GM19463 (cell line): ENCODE results near the gene RGS8.

Experiments used
- ATAC-seq: cut with Tn5 transposase; IDR thresholded peaks from one replicate; pipeline ENCODE4 v1.9.1; 2021; ENCODE audit warnings: mild to moderate bottlenecking, moderate library complexity; ENCODE audit not compliant: unreplicated experiment

Gene RGS8

DNA sequence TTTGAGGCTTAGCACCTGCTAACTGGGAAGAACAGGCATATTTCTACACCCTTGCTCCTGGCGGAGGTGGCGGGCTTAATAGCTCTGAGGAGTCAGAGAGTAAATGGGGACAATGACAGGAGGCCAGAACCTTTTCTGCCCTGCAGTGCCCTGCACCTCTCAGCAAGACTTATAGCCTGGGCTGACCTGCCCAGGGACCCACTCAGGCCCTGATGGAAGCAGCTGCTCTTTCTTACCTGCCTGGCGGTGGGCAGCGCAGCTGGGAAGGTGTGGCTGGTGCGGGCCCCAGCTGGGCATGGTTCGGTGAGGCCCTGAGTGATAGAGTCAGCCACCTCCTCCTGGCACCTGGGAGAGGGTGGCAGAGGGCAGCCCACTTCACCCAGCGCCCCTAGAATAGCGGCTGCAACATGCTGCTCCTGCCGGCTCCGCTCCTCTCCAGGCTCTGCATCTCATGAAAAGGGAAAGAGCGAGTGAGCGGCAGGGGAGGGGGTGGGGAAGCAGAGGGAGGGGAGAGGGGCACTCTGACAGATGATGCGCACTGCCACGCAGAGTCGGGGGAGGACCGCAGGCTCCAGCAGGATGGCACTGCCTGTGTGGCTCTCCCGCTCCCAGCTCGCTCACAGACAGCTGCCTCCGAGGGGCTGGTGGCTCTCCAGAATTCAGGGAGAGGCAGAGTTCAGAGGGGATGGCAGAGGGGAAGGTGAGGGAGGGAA, at the start of gene RGS8:
RGS8 (minus strand) TSS at position 472 of the 713 bp plus-strand sequence. CDS start 14,938 bp downstream, outside the sequence.
- no peak for ATAC-seq

DNA sequence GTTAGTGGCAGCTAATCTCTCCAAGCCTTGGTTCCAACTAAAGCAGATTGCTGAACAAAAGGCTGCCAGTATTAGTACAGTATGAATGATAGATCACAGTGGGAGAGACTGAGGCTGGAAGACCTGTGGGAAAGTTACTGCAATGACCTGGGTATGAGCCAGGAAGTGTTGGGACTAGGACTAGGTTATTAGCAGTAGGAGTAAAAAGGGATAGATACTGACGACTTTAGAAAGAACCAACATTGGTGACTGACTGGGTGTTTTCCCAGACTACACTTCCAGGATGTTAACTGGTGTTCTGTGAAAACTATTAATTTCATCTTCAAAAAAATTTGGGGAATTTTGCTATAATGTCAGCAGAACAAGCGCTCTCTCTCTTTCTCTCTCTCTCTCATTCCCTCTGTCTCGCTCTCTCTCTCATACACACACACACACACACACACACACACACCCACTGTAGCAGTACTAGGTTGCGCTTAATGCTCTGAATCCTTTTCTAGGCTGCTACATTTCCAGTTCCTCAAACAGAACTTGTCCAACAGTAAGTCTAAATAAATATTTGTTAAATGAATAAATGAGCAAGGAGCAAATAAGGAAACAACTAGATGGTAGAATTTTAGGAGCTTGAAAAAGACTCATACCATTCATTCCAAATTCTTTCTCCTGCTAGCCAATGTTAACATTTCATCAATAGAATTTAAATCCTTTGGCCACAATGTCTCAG, 47.6 kb upstream of the RGS8 start:
- no peak for ATAC-seq

DNA sequence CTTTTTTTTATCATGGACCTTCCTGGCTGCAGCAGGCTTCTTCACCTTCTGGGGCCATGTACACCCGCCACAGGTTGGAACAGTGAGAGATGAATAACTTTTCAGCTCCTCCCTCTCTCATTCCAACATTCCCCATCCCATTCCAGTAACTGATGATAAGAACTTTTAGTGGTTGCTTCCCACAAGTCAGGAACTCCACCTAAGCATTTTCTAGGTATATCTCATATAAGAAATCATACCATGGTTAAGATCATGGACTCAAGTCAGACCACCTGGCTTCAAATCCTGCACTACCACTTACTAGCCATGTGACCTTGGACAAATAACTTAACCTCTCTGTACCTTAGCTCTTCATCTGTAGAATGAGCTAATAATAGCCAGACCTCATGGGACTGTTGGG, 42.5 kb upstream of the RGS8 start:
- ATAC-seq: no peak

DNA sequence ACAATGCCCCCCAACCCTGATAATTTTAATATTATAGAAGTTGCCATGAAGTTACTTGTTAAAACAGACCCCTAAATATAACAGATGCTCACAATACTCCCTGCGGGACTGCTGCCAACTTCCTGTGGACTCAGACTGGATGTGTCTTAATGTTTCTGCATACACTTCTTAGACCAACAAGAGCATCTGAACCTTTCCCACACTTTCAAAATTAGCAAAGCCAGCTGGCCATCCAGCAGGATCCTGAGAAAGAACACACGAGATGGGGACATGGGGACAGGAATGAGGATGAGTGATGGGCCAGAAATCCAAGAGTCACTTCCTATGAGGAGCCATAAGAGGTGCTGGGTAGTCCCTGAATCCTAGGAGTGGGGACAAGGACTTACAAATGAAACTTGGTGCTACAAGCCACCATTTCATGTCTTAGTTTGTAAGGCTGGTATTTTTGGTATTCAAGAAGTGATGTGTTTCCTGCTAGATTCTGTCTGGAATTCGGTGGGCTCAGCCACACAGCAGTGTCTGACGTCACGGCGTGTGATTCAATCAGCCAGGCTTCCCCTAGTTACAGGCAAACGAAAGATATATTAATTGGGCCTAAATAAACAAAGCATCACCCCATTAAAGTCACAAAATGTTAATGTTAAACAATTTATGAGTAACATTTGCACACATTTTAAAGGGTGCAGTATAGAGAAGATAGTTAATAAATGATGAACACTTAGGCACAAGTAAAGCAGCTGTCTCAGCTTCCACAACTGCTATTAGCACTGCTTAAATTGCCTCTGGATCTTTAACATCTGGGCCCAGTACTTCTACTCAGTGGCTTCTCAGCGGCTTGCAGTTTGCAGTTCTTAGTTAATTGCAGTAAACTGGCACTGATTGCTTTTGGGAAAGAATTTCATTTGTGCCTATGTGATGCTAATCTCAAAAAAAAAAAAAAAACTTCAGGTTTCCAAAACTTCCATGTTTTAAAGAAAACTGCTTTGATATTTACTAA, 41.2 kb upstream of the RGS8 start:
- no peak for ATAC-seq

DNA sequence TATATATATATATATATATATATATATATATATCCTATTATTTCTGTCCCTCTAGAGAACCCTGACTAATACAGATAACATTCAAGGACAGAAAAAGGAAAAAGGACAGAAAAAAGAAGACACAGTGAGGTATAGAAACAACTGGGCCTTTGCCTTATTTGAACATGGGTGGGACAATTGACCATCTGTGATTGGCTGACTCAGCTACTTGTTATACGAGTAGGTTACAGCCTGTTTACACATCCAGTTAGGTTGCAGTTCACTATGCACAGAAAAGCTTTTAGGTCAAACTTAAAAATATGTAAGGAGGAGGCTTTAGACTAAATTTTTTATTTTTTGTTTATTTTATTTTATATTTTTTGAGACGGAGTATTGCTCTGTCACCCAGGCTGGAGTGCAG, 39.8 kb upstream of the RGS8 start:
- no peak for ATAC-seq

DNA sequence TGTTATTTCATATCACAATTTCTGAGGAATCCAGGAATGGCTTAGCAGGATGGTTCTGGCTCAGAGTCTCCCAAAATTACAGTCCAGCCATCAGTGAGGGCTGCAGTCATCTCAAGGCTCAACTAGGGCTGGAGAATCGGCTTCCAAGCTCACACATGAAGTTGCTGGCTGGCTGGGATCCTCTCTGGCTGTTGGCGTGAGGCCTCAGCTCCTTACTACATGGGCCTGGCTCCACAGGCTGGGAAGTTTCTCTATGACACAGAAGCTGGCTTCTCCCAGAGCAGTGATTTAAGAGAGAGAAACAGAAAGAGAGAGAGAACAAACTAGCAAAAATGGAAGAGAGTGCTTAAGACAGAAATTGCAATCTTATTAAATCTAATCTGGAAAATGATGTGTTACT, 38.8 kb upstream of the RGS8 start:
- no peak for ATAC-seq

DNA sequence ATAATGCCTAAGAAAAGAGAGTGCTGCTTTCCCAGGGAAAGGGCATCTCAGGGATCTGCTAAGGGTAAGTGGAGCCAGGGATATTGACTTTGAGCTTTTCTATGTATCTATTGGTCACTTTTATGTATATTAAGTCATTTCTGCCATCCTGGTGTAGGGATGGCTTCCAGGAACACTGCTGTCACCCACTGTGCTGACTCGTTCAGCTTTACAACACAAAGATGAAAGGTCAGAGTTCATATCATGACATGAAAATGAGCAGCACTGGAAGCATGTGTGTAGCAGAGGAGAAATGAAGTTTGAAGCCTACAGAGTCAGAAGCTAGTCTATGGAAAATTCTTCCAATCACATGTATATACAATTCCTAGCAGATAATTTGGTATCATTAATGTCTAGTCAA, 37.1 kb upstream of the RGS8 start:
- no peak for ATAC-seq

DNA sequence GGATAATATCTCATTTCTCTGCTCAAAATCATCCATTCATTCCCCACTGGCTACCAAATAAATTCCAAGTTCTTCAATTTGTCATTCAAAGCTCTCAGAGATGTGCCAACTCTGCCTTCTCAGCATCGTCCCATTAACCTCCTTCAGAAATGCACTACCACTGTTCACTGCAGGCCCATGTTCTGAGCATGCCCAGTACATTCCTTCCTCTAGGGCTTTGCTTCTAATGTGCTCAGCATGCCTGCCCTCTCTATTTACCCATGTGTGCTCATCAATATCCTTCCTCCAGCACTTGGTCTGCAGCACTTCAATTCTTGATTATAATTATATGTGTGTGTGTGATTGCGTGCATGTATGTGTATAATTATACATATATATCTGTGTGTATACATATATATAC, 36.1 kb upstream of the RGS8 start:
- no peak for ATAC-seq

- ATAC-seq: no peak
Measured at GRCh38 chr1:182719553-182719952, 35.2 kb upstream of the RGS8 start.

DNA sequence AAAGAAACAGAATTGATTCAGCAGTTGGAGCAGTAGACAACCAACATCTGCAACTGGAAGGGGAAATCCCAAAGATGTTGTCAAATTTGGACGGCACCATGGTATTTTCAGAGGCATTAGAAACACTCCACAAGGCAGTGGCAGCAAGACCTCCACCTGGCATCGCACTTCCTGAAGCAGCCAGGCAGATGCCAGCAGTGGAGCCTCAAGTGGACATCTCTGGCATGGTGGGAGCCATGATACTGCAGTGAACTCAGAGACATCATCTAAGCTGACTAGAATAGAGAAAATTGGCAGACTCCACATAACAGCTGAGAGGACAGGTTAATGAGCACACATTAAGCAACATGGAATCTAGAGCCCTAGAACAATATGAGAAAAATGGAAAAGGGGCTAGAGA, 33.9 kb upstream of the RGS8 start:
- ATAC-seq: no peak

DNA sequence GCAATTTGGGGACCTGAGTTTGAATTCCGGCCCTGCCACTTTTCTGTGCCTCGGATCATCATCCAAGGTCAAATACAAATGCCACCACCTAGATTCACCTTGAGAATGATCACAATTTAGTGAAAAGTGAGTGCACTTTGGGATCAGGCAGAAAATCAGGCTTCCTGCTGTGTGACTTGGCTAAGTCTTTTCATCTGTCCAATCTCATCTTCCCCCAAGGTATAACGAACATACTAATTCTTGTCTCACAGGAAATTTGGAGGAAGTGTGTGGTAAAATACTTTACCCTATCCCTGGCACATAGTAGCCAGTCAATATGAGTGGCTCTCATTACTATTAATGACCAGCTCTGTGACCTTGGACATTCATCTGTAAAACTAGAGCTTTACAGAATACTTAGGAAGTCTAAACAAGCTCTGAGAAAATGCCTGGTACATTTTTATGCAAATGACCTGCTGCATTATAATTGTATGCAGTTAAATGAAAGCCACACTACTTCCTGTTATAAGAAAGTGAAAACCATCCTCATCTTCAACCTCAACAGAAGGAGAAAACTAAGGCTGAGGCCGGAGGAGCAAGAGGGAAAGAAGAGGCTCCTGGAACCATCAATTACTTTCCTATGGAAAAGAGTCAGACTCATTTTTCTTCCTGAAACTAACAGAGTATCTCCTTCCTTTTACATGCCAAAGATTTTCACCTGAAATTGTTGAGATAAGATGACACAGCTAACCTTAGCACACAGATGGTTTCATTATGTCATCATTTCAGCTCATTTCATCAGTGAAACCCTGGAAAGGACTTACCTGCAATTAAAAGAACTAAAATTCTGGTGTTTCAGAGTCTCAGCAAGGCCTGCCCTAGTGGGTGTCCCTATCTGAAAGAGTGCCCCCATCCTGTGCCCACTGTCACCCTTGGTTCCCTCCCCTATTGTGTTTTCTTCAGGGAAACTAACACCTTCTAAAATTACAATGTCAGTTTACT, 32.6 kb upstream of the RGS8 start:
- ATAC-seq: peak; percentile 58

- no peak for ATAC-seq
Measured at GRCh38 chr1:182715531-182715930, 31.1 kb upstream of the RGS8 start.

DNA sequence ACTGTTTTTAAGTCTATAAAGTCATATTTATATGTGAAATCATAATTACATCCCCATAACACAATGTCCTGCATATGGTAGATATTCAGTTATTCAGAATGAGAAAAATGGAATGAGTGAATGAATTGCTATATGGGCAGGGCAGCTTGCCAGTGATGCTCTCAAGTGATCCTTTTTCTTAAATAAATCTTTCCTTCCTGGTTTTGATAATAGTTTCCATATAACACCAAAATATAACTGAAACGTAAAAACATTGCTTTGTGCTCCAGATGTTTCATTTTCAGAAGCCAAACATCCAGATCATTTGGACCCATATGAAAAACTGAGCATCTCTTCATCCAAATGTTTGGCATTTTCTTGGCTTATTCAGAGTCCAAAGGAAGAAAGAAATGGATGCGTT, 30.2 kb upstream of the RGS8 start:
- no peak for ATAC-seq

DNA sequence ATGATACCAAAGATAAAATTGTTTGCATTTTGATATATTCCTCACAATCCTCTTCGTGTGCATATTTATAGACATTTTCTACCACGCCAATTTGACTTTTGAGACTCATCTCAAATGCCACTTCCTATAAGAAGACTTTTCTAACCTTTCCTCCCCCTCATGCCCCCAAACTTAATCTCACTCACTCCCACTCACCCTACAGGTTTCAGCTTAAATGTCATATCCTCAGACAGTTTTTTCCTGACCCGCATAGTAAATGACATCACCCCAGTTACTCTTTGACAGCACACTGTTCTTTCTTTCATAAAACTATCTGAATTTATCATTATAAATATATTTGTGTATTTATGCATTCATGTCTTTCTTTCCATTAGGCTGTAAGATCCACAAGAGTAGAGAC, 29.6 kb upstream of the RGS8 start:
- ATAC-seq: no peak

- no peak for ATAC-seq
Measured at GRCh38 chr1:182713492-182713891, 29.1 kb upstream of the RGS8 start.

DNA sequence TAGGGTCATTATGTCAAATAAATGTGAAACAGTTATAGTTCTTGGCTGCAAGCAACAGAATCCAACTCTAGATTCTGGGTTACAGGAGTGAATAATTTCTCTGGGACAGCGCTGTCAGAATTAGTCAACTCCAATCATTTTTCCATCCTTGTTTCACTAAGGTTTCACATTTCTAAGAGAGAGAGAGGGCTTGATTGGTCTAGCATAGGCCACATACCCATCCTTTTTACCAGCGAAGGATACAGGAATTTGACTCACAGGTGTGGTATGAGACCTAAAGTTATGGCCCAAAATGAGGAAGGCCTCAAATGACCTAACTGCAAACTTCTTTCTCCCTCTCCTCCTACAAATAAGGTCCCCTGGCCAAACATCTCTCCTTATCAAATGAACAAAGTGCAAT, 25.5 kb upstream of the RGS8 start:
- ATAC-seq: no peak

DNA sequence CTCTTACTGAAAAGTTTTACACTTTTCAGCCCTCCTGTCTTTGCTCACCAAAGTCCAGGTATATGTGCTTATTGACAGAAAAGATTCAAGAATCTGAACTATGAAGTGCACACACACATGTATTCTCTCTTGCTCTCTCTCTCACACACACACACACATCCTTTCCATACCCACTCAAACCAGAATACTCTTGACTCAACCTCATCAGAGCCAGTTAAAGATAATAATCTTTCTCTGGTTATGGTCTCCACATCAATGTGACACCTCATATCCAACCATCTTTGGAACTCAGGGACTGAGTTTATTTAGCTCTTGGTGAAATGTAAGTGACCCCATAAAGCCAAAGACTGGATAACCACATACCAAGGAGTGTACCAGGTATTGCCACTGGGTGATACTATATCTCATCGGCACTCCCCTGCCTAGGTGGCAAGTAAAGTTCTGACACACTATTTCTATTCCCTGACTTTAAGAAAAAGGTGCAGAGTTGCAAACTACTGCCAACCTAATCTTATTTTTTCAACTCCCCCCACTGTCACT, 24.9 kb upstream of the RGS8 start:
- no peak for ATAC-seq

- no peak for ATAC-seq
Measured at GRCh38 chr1:182707122-182707521, 22.7 kb upstream of the RGS8 start.

DNA sequence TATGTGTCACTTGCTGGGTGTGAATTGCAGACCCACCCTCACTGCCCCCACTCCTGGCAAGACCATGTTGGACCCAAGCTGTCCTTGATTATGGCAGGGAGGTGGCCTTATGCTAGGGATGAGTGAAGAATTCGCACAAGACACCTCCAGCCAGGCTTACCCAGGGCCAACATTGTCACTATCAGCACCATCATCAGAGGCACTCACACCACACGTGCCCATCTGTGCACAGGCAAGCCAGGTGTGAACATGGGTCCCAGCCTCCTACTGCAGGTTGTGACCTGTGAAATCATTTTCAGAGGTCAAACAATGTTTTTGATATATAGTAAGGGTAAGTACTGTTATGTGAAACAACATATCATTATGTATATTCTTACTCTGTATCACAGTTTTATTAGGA, 20.3 kb upstream of the RGS8 start:
- no peak for ATAC-seq

GRCh38 chr1:182703539-182703938, 19.2 kb upstream of the RGS8 start:
- no peak for ATAC-seq
